Caki2 (cell line): ENCODE results near the gene CHRNA5. TPM values are rescaled to one million over a fixed set of nuclear protein-coding genes. Genes with fewer than 3 reads are reported as not detected.
A peak's percentile ranks its signal among the peaks of the same experiment; 100 is the strongest.

Source experiments
- DNase-seq: peaks from one replicate; pipeline ENCODE4 v3.0.0-alpha.2; 2015; ENCODE audit warnings: low read depth
- in situ Hi-C: cut with HindIII; loops from 2 replicates; pipeline ENCODE4 v1.10.0; 2016; ENCODE audit warnings: low sequenced_read_pairs, low pct_unique_long_range_greater_than_20kb, mixed read lengths
- total RNA-seq: library from RNA; depleted of rRNA; stranded (reverse); fragments of >200 nt; shearing (Covaris generic); gene quantifications from 2 replicates; pipeline ENCODE4 v1.2.3, GENCODE V29; 2014; ENCODE audit warnings: low replicate concordance

The CHRNA5 gene
- total RNA-seq, 1 experiment from 2014 or later: 44.5 TPM

DNA sequence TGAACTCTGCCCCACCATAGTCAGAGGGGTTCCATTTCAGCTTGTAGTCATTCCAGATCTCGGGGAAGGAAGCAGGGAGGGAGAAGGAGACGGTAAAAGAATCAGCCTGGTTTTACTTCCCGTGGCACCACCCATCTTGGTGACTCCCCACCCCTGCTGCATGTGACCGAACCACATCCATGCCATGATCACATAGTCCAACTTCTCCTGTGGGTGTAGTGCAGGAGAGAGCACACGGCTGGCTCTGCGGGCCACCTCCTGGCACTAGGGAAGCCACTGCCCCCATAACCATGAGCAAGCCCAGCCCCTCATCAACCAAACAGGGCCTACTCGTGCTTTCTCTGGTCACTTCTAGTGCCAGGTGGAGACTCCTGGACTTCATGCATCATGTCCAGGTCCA, 51.8 kb downstream of the CHRNA5 start:
- DNase-seq: no peak
- in situ Hi-C loops: no loop called here

GRCh38 chr15:78617516-78617915, 52.2 kb downstream of the CHRNA5 start:
- in situ Hi-C loops: no loop called here

GRCh38 chr15:78618064-78618463, 52.7 kb downstream of the CHRNA5 start:
- in situ Hi-C loops: no loop called here
- peak; percentile 4 for DNase-seq

More at GRCh38 chr15:78617516-78617915, 52.2 kb downstream of the CHRNA5 start:
- no peak for DNase-seq

DNA sequence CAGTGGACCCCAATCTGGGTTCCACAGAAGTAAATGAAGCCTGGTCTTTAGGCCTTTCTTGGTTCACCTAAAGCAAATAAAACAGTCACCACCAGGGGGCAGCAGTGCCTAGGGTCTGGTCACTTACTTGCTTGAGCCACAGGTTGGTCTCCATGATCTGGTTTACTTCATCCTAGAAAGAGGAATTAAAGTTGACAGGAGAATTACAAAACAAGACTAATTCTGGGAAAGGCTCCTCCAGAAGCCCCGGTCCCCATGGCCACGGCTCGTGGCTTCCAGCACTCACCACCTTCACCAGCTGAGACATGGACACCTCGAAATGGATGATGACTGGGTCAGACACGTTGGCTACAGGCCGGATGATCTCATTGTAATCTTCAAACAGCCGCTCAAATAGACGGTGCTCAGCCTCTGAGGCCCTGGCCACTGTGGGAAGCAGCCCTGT, 53.2 kb downstream of the CHRNA5 start:
- DNase-seq: peak; percentile 49
- in situ Hi-C loops: no loop called here

GRCh38 chr15:78619022-78619950, 54.0 kb downstream of the CHRNA5 start:
- DNase-seq: no peak
- in situ Hi-C loops: no loop called here

GRCh38 chr15:78620021-78620526, 54.8 kb downstream of the CHRNA5 start:
- in situ Hi-C loops: no loop called here
- DNase-seq: no peak

DNA sequence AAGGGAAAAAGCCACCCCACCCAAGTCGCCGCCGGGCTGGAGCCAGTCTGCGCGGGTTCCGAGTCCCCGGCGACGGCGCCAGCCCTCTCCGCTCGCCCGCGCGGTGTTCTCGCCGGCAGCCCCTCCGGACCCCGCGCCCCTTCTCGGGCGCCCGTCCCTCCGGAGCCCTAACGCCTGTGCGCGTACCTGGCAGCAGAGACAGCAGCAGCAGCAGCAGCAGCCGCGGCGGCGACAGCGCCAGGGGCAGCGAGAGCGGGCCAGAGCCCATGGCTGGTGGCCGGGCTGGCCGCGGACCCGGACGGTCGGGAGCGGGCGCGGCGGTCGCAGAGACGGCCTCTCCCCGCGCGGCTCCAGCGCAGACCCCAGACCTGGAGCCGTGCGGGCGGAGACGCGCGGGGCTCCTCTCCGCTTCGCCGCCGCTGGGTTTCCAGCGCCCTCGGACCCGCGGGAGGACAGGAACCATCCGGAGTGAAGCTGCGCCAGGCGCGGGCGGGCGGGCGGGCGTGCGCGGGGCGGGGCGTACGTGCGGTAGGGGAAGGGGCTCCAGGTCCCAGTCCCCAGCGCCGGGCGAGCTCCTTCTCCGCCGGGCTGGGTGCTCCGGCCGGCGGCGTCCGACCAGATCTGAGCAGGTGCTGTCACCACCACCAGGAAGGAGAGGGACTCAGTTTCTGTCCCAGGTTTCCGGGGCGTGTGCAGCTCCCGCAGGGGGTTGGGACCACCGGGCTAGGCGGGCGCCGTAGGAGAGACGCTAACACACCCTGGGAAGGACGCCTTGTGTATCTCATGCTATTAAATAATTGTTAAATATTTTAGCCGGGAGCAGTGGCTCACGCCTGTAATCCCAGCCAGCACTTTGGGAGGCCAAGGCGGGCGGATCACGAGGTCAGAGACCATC, 55.5 kb downstream of the CHRNA5 start, which contains the start of gene CHRNA3:
Gene CHRNA3, minus strand, starts transcription at position 470 of the 895 bp plus-strand sequence. Its CDS starts 202 bp downstream, at position 268.
- DNase-seq: no peak
- in situ Hi-C loops: no loop called here

DNA sequence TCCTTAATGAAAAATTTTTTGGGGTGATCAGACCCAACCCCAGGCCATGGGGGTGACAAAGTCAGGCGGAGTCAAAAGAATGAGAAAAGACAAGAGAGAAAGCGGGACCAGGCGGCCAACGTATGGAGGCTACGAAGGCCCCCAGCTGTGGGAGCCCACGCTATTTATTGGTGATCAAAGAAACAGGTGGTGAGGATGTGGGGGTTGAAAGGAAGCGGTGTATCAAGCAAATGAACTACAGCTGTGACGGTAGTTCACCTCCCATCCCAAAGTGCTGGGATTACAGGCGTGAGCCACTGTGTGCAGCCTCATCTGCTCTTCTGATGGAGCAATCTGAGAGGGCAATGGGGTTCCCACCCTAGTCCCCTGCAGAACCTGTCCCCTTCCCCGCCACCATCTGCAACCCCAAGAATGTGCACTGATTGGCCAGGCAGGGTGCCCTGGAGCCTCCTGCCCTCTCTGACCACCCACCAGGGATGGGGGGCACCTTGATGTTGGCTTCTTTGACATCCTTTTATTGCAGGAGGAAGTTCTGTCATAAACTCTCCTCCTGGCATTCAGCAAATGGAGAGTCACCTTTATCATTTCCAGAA, 56.6 kb downstream of the CHRNA5 start:
- in situ Hi-C loops: no loop called here
- DNase-seq: no peak

GRCh38 chr15:78623786-78624497, 58.6 kb downstream of the CHRNA5 start:
- in situ Hi-C loops: no loop called here
- no peak for DNase-seq

- DNase-seq: no peak
- in situ Hi-C loops: no loop called here
These were observed 59.6 kb downstream of the CHRNA5 start for GRCh38 chr15:78624651-78625590.

DNA sequence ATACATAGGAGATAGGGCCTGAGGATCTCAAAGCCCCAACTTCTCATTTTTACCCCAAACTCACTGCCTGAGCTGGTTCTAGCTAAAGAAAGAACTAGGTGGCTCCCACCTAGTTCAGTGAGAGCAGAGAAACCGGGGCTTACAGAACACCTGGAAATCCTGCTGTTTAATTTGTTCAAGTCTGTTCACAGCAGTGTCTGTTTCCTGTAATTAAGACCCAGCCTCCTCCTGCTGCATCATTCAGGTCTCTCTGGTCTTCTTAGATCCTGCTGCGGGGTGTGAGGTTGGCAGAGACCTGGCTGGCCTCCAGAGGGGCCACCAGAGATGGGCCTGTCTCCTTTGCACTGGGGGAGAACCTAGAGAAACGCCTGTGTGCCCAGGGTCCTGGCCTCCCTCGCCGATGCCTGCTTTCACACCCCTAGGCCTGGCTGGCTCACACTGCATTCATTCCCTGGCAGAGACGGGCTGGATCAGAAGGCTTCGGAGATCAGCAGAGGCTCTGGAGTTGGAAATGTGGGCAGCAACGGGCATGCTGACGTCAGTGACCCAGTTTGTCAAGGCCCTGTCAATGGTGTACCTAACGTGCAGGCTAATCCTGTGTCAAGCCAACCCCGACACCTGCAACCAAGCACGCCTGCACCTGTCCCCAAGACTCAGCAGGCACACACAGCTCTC, 60.4 kb downstream of the CHRNA5 start:
- in situ Hi-C loops: no loop called here
- DNase-seq: no peak

GRCh38 chr15:78626381-78626995, 61.2 kb downstream of the CHRNA5 start:
- DNase-seq: no peak
- in situ Hi-C loops: no loop called here

GRCh38 chr15:78627348-78627747, 62.0 kb downstream of the CHRNA5 start:
- no peak for DNase-seq
- in situ Hi-C loops: no loop called here

DNA sequence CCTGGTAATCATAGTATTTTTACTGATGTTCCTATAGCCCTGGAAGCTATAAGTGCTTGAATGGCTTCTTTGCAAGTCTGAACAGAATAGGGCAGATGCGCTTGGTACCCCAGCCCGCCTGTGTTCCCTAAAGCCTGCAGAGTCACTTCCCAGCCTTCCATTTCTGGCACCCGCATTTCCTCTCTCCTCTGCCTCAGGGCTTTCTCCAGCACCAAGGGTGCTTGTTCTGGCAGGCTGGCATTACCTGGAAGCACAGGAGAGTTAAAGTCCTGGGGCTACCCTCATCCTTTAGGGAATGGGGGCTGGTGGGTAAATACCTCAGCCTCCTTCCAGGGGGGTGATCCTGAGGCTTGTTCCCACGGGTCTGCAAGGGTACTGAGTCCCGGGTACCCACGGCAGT, 62.9 kb downstream of the CHRNA5 start:
- in situ Hi-C loops: no loop called here
- no peak for DNase-seq

DNA sequence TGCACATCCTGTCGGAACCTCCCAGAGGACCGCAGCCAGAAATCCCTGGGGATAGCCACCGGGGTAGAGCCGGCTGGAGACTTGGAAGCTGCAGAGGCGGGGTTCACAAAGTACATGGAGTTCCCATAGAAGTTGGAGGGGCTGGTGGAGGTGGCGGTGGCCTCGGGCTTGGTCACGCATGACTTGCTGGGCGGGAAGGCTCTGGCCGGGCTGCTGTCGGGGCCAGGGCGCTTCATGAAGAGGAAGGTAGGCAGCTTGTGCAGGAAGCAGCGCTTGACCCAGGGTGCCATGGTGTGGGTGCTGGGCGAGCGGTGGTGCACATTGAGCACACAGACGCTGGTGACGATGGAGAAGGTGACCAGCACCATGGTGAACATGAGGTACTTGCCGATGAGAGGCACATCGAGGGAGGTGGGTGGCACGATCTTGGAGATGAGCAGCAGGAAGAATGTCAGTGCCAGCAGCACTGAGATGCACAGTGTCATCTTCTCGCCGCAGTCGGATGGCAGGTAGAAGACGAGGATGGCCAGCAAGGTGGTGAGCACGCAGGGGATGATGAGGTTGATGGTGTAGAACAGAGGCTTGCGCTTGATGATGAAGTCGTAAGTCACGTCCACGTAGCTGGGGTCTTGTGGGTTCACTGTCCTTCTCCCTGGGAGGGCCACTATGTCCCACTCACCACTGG, 63.9 kb downstream of the CHRNA5 start:
- DNase-seq: no peak
- in situ Hi-C loops: no loop called here
